ENCODE data around the gene TMEM273.

DNA sequence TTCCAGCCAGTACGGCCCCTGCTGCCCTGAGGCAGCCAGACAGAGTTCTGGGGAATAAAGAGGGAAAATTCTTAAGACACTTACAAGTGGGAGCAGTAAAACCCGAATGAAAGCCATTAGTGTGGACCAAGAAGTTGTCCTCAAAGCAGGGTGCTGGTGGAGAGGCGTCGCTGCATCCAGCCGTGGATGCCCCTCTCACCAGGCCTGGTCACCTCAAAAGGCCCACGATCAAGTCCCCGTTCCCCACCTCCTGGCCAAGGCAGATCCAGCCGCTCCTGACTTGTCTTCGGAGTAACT lies 73.5 kb downstream of the TMEM273 start:
- TF ChIP-seq, protein P1, sequence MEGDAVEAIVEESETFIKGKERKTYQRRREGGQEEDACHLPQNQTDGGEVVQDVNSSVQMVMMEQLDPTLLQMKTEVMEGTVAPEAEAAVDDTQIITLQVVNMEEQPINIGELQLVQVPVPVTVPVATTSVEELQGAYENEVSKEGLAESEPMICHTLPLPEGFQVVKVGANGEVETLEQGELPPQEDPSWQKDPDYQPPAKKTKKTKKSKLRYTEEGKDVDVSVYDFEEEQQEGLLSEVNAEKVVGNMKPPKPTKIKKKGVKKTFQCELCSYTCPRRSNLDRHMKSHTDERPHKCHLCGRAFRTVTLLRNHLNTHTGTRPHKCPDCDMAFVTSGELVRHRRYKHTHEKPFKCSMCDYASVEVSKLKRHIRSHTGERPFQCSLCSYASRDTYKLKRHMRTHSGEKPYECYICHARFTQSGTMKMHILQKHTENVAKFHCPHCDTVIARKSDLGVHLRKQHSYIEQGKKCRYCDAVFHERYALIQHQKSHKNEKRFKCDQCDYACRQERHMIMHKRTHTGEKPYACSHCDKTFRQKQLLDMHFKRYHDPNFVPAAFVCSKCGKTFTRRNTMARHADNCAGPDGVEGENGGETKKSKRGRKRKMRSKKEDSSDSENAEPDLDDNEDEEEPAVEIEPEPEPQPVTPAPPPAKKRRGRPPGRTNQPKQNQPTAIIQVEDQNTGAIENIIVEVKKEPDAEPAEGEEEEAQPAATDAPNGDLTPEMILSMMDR (IDR thresholded peaks at IDR 0.05), result no peak
- no peak for TF ChIP-seq POLR2A (IDR thresholded peaks at IDR 0.05)
